K562 (cell line): ENCODE data around the gene PIK3AP1. TPM values are rescaled to one million over a fixed set of nuclear protein-coding genes. Genes with fewer than 3 reads are reported as not detected.
"Not testable (repeated sequence)": the region's sequence is repeated elsewhere in the genome, so short reads cannot be mapped to it uniquely, and the experiment has no call there.

ENCODE experiments used
- ATAC-seq: fragments of 200-7000 bp; cut with Tn5 transposase; 3 replicates; pipeline ENCODE4 v1.9.1; 2020; ENCODE audit warnings: moderate library complexity
- BruUV-seq: library from RNA; stranded (reverse); fragments of 400-500 nt; replicated peaks from 2 replicates; lab custom pipeline; 2021; lab: Mats Ljungman, UMichigan
- CTCF ChIA-PET: fragments of 300-600 bp; formaldehyde crosslinking; extraction: SDS; loops from one replicate; lab custom pipeline; 2021; ENCODE audit warnings: low intra/inter-chr PET ratio; lab: Yijun Ruan, JAX
- POLR2A ChIA-PET: fragments of 300-600, 350-650 bp; sonication (Branson Sonifier 250); formaldehyde crosslinking; extraction: SDS; loops from one replicate; lab custom pipeline; 2021; ENCODE audit warnings: antibody characterized with exemption, inconsistent platforms; lab: Yijun Ruan, JAX
- DNase-seq, 4 experiments: peaks; one replicate each; pipeline versions ENCODE4 v3.0.0 to v3.0.0-alpha.2; 2011 to 2018; ENCODE audit warnings: low spot score in 3 of 4, mixed read lengths in 3 of 4; ENCODE audit errors: extremely low read depth in 1 of 4
- FAIRE-seq: peaks from 2 replicates; lab custom pipeline; 2011; peaks lifted over from hg19 to GRCh38; lab: Jason Lieb, UNC
- H2AFZ ChIP-seq: 2 replicates; pipeline ENCODE4 v1.6.0; 2011; ENCODE audit warnings: low read depth, low read length, control low read depth, inconsistent platforms
- H3K27ac ChIP-seq: fragments of 200-600 bp; 3 replicates; pipeline ENCODE4 v1.8.0; 2011; ENCODE audit warnings: low read depth, mild to moderate bottlenecking, control low read depth, inconsistent platforms, low read length, moderate library complexity, mixed read lengths; ENCODE audit errors: extremely low read depth
- H3K27me3 ChIP-seq, 2 experiments: fragments of 300-600 bp in 1 of 2; 2 replicates in 1 of 2; 3 replicates in 1 of 2; pipeline versions ENCODE4 v1.6.0 to v1.8.0; 2011; ENCODE audit warnings: inconsistent platforms in 2 of 2, low read length in 2 of 2, mild to moderate bottlenecking in 1 of 2, mixed read lengths in 1 of 2, moderate library complexity in 1 of 2; ENCODE audit not compliant: control insufficient read depth in 2 of 2, insufficient read depth in 2 of 2
- H3K36me3 ChIP-seq: fragments of 300-600 bp; 3 replicates; pipeline ENCODE4 v1.8.0; 2011; ENCODE audit warnings: mild to moderate bottlenecking, low read length, inconsistent platforms; ENCODE audit not compliant: control insufficient read depth, insufficient read depth
- H3K4me1 ChIP-seq, 2 experiments: fragments of 200-600 bp in 1 of 2; replicated peaks in 1 of 2; 2 replicates in 1 of 2; 3 replicates in 1 of 2; pipeline versions ENCODE4 v1.5.1 to v1.8.0; 2011; ENCODE audit warnings: inconsistent platforms in 2 of 2, low read length in 2 of 2, mild to moderate bottlenecking in 1 of 2, mixed read lengths in 1 of 2, moderate library complexity in 1 of 2; ENCODE audit not compliant: control insufficient read depth in 2 of 2, insufficient read depth in 2 of 2
- H3K4me2 ChIP-seq: 2 replicates; pipeline ENCODE4 v1.6.1; 2011; ENCODE audit warnings: low read length, control low read depth, inconsistent platforms, mixed read lengths; ENCODE audit not compliant: insufficient read depth
- H3K4me3 ChIP-seq: fragments of 200-600 bp; sonication (generic), shearing (Covaris generic); 2 replicates; pipeline ENCODE4 v1.5.1; 2016; ENCODE audit warnings: control low read depth, inconsistent platforms
- H3K79me2 ChIP-seq: fragments of 200-600 bp; 3 replicates; pipeline ENCODE4 v1.8.0; 2011; ENCODE audit warnings: low read length, inconsistent platforms; ENCODE audit not compliant: control insufficient read depth, insufficient read depth
- H3K9ac ChIP-seq, 2 experiments: 2 replicates each; pipeline versions ENCODE4 v1.6.0 to v1.6.1; 2011; ENCODE audit warnings: low read depth in 2 of 2, low read length in 2 of 2, control low read depth in 1 of 2, inconsistent platforms in 1 of 2, mild to moderate bottlenecking in 1 of 2, mixed read lengths in 1 of 2; ENCODE audit not compliant: insufficient read depth in 1 of 2
- H3K9me1 ChIP-seq: one replicate; pipeline ENCODE4 v1.6.0; 2011; ENCODE audit warnings: inconsistent platforms, mild to moderate bottlenecking, low read length, moderate library complexity; ENCODE audit not compliant: control insufficient read depth, insufficient read depth
- H3K9me3 ChIP-seq: replicated peaks from 2 replicates; pipeline ENCODE4 v1.5.1; 2011; ENCODE audit warnings: low read depth, low read length, inconsistent platforms; ENCODE audit not compliant: control insufficient read depth, insufficient read depth
- H4K20me1 ChIP-seq: replicated peaks from 2 replicates; pipeline ENCODE4 v1.6.1; 2011; ENCODE audit warnings: low read length, inconsistent platforms, mixed read lengths; ENCODE audit not compliant: control insufficient read depth, insufficient read depth
- ADNP ChIP-seq: fragments of 200-800 bp; sonication (Bioruptor generic); IDR thresholded peaks from 2 replicates; pipeline ENCODE4 v1.6.1; 2016; ENCODE audit warnings: missing genetic modification characterization, missing compliant biosample characterization
- EP300 ChIP-seq: IDR thresholded peaks from 2 replicates; pipeline ENCODE4 v1.6.1; 2012; ENCODE audit warnings: low read length, improper control_type of control experiment
- MEIS2 ChIP-seq: fragments of 450-650 bp; IDR thresholded peaks from 2 replicates; pipeline ENCODE4 v1.6.1; 2014; ENCODE audit warnings: mild to moderate bottlenecking; ENCODE audit not compliant: partially characterized antibody
- RBM25 ChIP-seq: fragments of 200-400 bp; formaldehyde crosslinking; IDR thresholded peaks from 2 replicates; pipeline ENCODE4 v1.6.1; 2018; ENCODE audit warnings: low read length, low read depth, moderate library complexity; ENCODE audit not compliant: severe bottlenecking
- ZNF121 ChIP-seq: sonication (generic); formaldehyde crosslinking; conservative IDR thresholded peaks from 2 replicates; pipeline ENCODE4 v1.8.0; 2022; ENCODE audit warnings: missing genetic modification reagents
- ZNF263 ChIP-seq: sonication (generic); formaldehyde crosslinking; IDR thresholded peaks from 2 replicates; pipeline ENCODE4 v1.8.0; 2022; ENCODE audit warnings: mild to moderate bottlenecking, missing genetic modification reagents, borderline replicate concordance
- ZNF695 ChIP-seq: fragments of 450-650 bp; formaldehyde crosslinking; IDR thresholded peaks from 2 replicates; pipeline ENCODE4 v1.4.0; 2020; ENCODE audit warnings: mild to moderate bottlenecking, moderate library complexity
- WGBS: fragments of 100-300 bp; shearing (Covaris generic); methylation state at CpG from one replicate; pipeline ENCODE4 v1.1.6; 2016; ENCODE audit warnings: low coverage, mixed read lengths; ENCODE audit not compliant: insufficient coverage; ENCODE audit errors: missing lambda C conversion rate; 5-methylcytosine and 5-hydroxymethylcytosine counted together
- in situ Hi-C: fragments of 300-500 bp; cut with MboI; formaldehyde crosslinking; loops from 4 replicates; pipeline ENCODE4 v1.15.0; 2018; ENCODE audit warnings: inconsistent platforms, mixed read lengths
- intact Hi-C: fragments of 100-400 bp; cut with micrococcal nuclease; formaldehyde crosslinking; loops from 2 replicates; pipeline ENCODE4 v1.14.2; 2022
- polyA plus RNA-seq, 8 experiments: library from polyadenylated mRNA; depleted of rRNA in 4 of 8; stranded (reverse) in 5 of 8; unstranded in 3 of 8; fragments of >200 nt; fragmentation: Nextera tagmentation in 2 of 8; fragmentation: Illumina TruSeq in 1 of 8; extraction: Ambion mirVana in 2 of 8; extraction: Trizol in 1 of 8; gene quantifications; 2 replicates each; pipeline versions ENCODE4 v1.2.1 to v1.2.3, GENCODE V29; 2011 to 2014; ENCODE audit warnings: inconsistent platforms in 1 of 8, missing spikeins in 1 of 8
- total RNA-seq, 7 experiments: library from RNA; depleted of rRNA in 6 of 7; stranded (reverse); fragments of >200 nt in 6 of 7; fragmentation: Illumina TruSeq in 2 of 7; extraction: Trizol in 2 of 7; gene quantifications; 2 replicates each; pipeline versions ENCODE4 v1.2.1 to v1.2.3, GENCODE V29; 2011 to 2021; ENCODE audit warnings: low replicate concordance in 1 of 7
- TF ChIP-seq, protein P1 (sequence below): sonication (generic); IDR thresholded peaks from 2 replicates; pipeline ENCODE4 v1.6.1; 2016
- TF ChIP-seq, protein P2 (sequence below), 2 experiments: fragments of 450-650 bp in 1 of 2; sonication (generic) in 1 of 2; formaldehyde crosslinking; conservative IDR thresholded peaks; 2 replicates each; pipeline versions ENCODE4 v1.4.0 to v1.8.1; 2020 to 2022; ENCODE audit warnings: mild to moderate bottlenecking in 1 of 2, missing genetic modification reagents in 1 of 2

Gene PIK3AP1
- total and polyA plus RNA-seq, 9 of the 15 experiments (the other 6 are each of a cell fraction or from before 2014, with no cell fraction given) = 0.20 to 2.4 (median 1.4) TPM

GRCh38 chr10:96698305-96698704 lies 22.0 kb downstream of the PIK3AP1 start:
- DNase-seq, H2AFZ ChIP-seq, H4K20me1 ChIP-seq, H3K9ac ChIP-seq, H3K27ac ChIP-seq, H3K9me3 ChIP-seq, H3K36me3 ChIP-seq, FAIRE-seq, intact Hi-C loops, BruUV-seq, H3K4me3 ChIP-seq, H3K4me1 ChIP-seq, H3K4me2 ChIP-seq, H3K27me3 ChIP-seq, H3K79me2 ChIP-seq, CTCF ChIA-PET, in situ Hi-C loops, POLR2A ChIA-PET, H3K9me1 ChIP-seq, ATAC-seq: not testable (repeated sequence)
- TF ChIP-seq, protein P1, sequence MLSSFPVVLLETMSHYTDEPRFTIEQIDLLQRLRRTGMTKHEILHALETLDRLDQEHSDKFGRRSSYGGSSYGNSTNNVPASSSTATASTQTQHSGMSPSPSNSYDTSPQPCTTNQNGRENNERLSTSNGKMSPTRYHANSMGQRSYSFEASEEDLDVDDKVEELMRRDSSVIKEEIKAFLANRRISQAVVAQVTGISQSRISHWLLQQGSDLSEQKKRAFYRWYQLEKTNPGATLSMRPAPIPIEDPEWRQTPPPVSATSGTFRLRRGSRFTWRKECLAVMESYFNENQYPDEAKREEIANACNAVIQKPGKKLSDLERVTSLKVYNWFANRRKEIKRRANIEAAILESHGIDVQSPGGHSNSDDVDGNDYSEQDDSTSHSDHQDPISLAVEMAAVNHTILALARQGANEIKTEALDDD = peak; percentile 51; the same call in 1 of the 2 replicates
- 42% methylated on average over 5 of the region's 6 CpGs for WGBS

DNA sequence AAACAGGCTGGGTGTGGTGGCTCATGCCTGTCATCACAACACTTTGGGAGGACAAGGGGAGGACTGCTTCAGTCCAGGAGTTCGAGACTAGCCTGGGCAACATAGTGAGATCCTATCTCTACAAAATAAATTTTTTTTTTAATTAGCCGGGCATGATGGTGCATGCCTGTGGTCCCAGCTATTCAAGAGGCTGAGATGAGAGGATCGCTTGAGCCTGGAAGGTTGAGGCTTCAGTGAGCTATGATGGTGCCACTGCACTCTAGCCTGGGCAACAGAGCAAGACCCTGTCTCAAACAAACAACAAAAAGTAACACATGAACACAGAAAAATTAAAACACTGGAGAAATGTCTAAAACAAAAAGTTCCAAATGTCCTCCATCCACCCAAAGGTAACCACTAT lies 22.9 kb downstream of the PIK3AP1 start:
- Histone ChIP-seq H3K4me1 (peaks cover 4% of the 10 kb centered on the region in 2 experiments; a peak in 3 of 5 replicates), H3K9ac (no peak overlapping the region), H2AFZ (peak overlapping the region; percentile 55; the same call in 1 of the 2 replicates), H3K9me1 (no peaks in the 10 kb centered on the region), H3K79me2 (no peaks in the 10 kb centered on the region), H4K20me1 (no peaks in the 10 kb centered on the region), H3K36me3 (no peaks in the 10 kb centered on the region), H3K27me3 (no peaks in the 10 kb centered on the region), H3K4me2 (no peak overlapping the region), H3K9me3 (no peaks in the 10 kb centered on the region), H3K4me3 (no peak overlapping the region), H3K27ac (no peak overlapping the region)
- in situ Hi-C loops (no loop called here), intact Hi-C loops (no loop called here)
- FAIRE-seq (no peak), ATAC-seq (no peak), DNase-seq (no peak)
- CTCF ChIA-PET = no interaction called here
- WGBS = 37% methylated on average over 2 of the region's 3 CpGs
- TF ChIP-seq MEIS2 (no peak), RBM25 (peak; percentile 12), ZNF263 (peak; percentile 54; the same call in 1 of the 2 replicates), ZNF121 (CRISPR knock-in tag) (peak; percentile 67; the same call in 1 of the 2 replicates), ADNP (0 out of 2 replicates have a peak, but pooled peaks have one; percentile 33), EP300 (no peak), ZNF695 (CRISPR knock-in tag) (no peak)
- TF ChIP-seq, protein P2, sequence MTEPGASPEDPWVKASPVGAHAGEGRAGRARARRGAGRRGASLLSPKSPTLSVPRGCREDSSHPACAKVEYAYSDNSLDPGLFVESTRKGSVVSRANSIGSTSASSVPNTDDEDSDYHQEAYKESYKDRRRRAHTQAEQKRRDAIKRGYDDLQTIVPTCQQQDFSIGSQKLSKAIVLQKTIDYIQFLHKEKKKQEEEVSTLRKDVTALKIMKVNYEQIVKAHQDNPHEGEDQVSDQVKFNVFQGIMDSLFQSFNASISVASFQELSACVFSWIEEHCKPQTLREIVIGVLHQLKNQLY (CRISPR knock-in tag; conservative IDR thresholded peaks at IDR 0.05) = no peak
- no TSS peak for BruUV-seq
- POLR2A ChIA-PET = interaction anchor here (0.8 kb wide), 1 partner anchor 28 kb away, joined by 4 read pairs; no protein-coding TSS in a partner anchor
